ENCODE data around the gene MOB2. TPM values are rescaled to one million over a fixed set of nuclear protein-coding genes. Genes with fewer than 3 reads are reported as not detected.

The MOB2 gene
- total and polyA plus RNA-seq, 9 of the 15 experiments (the other 6 are each of a cell fraction or from before 2014, with no cell fraction given) = 0.17 to 36.8 (median 19.2) TPM

GRCh38 chr11:1446623-1447022, 40.0 kb downstream of the MOB2 start (continued):
- no peak for TF ChIP-seq GATAD2B (IDR thresholded peaks at IDR 0.05; ENCODE audit: borderline replicate concordance)
- TF ChIP-seq, protein P1, sequence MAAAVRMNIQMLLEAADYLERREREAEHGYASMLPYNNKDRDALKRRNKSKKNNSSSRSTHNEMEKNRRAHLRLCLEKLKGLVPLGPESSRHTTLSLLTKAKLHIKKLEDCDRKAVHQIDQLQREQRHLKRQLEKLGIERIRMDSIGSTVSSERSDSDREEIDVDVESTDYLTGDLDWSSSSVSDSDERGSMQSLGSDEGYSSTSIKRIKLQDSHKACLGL (CRISPR knock-in tag; IDR thresholded peaks at IDR 0.05; ENCODE audit: borderline replicate concordance, poor library complexity, severe bottlenecking) = no peak

GRCh38 chr11:1445741-1446445, 40.7 kb downstream of the MOB2 start:
- no peak overlapping the region for H3K4me3 ChIP-seq
- 17% methylated on average over 22 of the region's 30 CpGs for WGBS (ENCODE audit: insufficient coverage, low coverage, missing lambda C conversion rate)
- POLR2A ChIA-PET = interaction anchor here (0.7 kb wide), 1 partner anchor 1233 kb away, joined by 3 read pairs; no protein-coding TSS in a partner anchor
- DNase-seq (ENCODE audit: extremely low read depth in 1 of 4, low spot score in 3 of 4) (peak in 1 of 4 experiments; percentile 10), ATAC-seq (peak; percentile 73), FAIRE-seq (no peak)
- TF ChIP-seq, protein P2, sequence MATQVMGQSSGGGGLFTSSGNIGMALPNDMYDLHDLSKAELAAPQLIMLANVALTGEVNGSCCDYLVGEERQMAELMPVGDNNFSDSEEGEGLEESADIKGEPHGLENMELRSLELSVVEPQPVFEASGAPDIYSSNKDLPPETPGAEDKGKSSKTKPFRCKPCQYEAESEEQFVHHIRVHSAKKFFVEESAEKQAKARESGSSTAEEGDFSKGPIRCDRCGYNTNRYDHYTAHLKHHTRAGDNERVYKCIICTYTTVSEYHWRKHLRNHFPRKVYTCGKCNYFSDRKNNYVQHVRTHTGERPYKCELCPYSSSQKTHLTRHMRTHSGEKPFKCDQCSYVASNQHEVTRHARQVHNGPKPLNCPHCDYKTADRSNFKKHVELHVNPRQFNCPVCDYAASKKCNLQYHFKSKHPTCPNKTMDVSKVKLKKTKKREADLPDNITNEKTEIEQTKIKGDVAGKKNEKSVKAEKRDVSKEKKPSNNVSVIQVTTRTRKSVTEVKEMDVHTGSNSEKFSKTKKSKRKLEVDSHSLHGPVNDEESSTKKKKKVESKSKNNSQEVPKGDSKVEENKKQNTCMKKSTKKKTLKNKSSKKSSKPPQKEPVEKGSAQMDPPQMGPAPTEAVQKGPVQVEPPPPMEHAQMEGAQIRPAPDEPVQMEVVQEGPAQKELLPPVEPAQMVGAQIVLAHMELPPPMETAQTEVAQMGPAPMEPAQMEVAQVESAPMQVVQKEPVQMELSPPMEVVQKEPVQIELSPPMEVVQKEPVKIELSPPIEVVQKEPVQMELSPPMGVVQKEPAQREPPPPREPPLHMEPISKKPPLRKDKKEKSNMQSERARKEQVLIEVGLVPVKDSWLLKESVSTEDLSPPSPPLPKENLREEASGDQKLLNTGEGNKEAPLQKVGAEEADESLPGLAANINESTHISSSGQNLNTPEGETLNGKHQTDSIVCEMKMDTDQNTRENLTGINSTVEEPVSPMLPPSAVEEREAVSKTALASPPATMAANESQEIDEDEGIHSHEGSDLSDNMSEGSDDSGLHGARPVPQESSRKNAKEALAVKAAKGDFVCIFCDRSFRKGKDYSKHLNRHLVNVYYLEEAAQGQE (IDR thresholded peaks at IDR 0.05; ENCODE audit: borderline replicate concordance) = peak; percentile 79
- TF ChIP-seq, protein P2 (CRISPR knock-in tag; IDR thresholded peaks at IDR 0.05; ENCODE audit: low read depth) = no peak
- TF ChIP-seq ZNF512 (tag; IDR thresholded peaks at IDR 0.05) (no peak), NCOR1 (IDR thresholded peaks at IDR 0.05) (no peak), KLF16 (IDR thresholded peaks at IDR 0.05) (peak; percentile 90)
- H3K9me1 ChIP-seq (ENCODE audit: control insufficient read depth, insufficient read depth, low read length) = no peaks in the 10 kb centered on the region
- BruUV-seq (replicated peaks) = no TSS peak
- H3K27me3 ChIP-seq (ENCODE audit: control insufficient read depth in 2 of 2, insufficient read depth in 2 of 2, low read length in 2 of 2) = peaks cover 0 to 51% of the 10 kb centered on the region in 2 experiments; a peak in 3 of 5 replicates
- H3K9me3 ChIP-seq (replicated peaks; ENCODE audit: control insufficient read depth, insufficient read depth, low read depth, low read length) = no peaks in the 10 kb centered on the region
- H3K4me2 ChIP-seq (ENCODE audit: insufficient read depth, low read length) = no peak overlapping the region
- no peak overlapping the region for H3K27ac ChIP-seq (ENCODE audit: extremely low read depth, low read depth, low read length)
- intact Hi-C loops (cut with micrococcal nuclease) (no loop called here), in situ Hi-C loops (cut with MboI) (no loop called here)
- CTCF ChIA-PET (ENCODE audit: low intra/inter-chr PET ratio) = no interaction called here
- peaks cover 0 to 56% of the 10 kb centered on the region in 2 experiments; a peak in 2 of 5 replicates for H3K4me1 ChIP-seq (replicated peaks in 1 of 2; ENCODE audit: control insufficient read depth in 2 of 2, insufficient read depth in 2 of 2, low read length in 2 of 2)
- no peaks in the 10 kb centered on the region for H3K79me2 ChIP-seq (ENCODE audit: control insufficient read depth, insufficient read depth, low read length)
- no peaks in the 10 kb centered on the region for H3K36me3 ChIP-seq (ENCODE audit: control insufficient read depth, insufficient read depth, low read length)
- H2AFZ ChIP-seq (ENCODE audit: low read depth, low read length) = no peak overlapping the region
- 0 out of 2 replicates have a peak, but pooled peaks cover 9% of the 10 kb centered on the region for H4K20me1 ChIP-seq (replicated peaks; ENCODE audit: control insufficient read depth, insufficient read depth, low read length)
- no peak overlapping the region for H3K9ac ChIP-seq (ENCODE audit: insufficient read depth in 1 of 2, low read depth in 2 of 2, low read length in 2 of 2)
